Stimulated activated CD4-positive, alpha-beta T cell treated with anti-CD3 and anti-CD28 coated beads, Interleukin-1b, Interleukin-23, amount 100 ng/mL, for 1 hour (primary cell): Measurements from ENCODE around the gene SRCIN1.

ENCODE experiments used
- DNase-seq, 2 donors: peaks; one replicate each; pipeline ENCODE4 v3.0.0-alpha.2; 2020; ENCODE audit warnings: low read depth in 2 of 2

The SRCIN1 gene

DNA sequence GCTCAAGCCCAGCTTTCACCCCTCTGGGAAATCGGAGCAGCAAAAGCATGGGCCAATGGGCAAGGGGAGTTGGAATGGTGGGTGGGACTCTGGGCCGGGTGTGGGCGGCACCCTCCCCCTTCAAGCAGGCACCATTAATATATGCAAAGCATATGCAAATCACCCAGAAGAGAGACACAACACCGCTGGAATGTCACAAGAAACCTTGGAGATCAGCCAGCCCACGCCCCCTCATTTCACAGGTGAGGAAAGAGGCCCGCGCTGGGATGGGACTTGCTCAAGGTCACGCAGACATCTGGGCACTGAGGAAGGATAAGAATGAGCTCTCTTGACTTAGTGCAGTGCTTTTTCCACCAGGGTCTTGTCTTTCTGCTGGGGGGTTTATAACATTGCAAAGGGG lies 4.8 kb downstream of the SRCIN1 start:
- no peak for DNase-seq

DNA sequence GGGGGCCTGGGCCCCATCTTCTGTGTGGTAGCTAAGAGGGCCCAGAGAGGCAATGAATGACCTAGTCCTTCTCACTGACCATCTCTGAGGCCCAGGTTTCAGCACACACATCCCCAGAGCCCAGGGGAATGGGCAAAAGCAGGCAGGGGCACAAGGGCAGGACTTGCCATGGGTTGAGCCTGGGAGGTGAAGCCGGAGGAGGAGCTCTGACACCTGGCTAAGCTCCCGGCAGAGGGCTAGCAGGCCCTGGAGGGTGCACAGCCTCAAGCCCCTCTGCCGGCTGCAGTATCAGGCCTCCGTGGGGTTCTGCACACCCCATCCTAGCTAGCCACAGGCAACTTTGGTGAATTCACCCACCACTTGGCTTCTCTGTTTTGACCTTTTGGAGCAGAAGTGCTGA lies 5.3 kb downstream of the SRCIN1 start:
- DNase-seq = no peak

DNA sequence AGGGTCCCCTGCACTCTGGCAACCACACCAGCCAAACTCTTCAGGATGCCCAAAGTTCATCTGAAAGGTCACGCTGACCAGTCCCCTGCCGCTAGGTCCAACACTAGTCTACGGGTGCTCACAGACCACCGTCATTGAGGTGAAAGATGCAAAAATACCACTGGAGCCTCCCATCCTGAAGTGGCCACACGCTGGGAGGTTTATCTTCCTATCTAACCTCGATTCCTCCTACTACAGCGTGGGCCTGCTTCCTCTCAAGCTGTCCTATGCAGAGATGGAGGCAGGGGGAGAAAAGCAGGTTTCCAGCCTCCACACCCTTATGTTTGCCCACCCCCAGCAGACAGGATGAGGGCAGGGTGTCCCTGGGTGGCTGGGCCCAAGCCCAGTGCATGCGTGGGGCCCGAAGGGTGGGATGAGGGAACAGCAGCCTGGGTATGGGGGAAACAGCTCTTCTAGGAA lies 6.3 kb downstream of the SRCIN1 start:
- no peak for DNase-seq

DNA sequence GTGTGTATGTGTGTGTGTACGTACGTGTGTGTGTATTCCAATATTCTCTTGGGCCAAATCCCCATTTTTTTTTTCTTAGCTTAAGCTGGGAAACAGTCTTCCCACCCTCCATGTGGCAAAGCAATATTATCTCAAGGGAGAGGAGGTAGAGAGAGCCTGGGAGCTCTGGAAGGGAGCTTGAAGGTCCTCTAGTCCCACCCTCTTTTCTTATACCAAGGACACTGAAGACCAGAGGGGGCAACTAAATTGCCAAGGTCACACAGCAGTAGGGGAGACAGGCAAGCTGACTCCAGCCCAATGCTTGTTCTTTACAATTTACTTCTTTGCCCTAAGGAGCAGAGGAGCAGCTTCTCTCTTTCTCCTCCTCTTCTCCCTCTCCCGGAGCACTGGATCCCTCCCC lies 6.8 kb downstream of the SRCIN1 start:
- DNase-seq = no peak

DNA sequence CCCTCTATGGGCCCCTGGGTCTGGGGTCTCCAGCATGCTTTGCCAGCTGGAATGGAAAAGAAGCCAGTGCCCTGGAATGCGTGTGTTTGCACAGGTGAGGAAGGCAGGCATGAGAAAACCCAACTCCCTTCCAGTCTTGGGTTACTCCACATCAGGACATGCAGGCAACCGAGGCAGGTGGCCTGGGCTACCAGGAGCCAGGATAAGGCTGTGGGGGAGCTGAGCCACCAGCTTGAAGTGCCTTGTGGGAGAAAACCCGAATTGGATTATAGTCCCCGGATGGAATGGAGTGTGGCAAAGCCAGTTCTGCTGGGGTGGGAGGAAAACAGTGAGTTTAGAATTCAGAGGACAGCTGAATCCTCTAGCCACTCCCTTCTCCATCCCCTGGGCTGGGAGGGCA lies 7.2 kb downstream of the SRCIN1 start:
- no peak for DNase-seq

DNA sequence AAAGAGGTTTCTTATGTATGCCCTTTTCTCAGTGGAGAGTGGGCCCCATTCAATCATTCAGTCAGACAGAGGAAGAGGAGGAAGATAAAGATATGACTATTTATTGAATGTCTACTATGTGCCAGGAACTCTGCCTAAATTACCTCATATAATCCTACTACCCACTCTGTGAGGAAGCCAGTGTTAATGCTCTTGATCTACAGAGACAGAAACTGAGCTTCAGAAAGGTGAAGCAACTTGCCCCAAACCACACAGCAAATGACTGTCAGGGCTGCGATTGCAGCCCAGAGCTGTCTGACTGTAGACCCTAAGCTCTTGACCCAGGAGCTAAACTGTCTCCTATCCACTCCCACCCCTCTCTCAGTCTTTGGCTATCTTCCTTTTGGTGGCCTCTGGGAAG lies 8.4 kb downstream of the SRCIN1 start:
- DNase-seq = no peak

DNA sequence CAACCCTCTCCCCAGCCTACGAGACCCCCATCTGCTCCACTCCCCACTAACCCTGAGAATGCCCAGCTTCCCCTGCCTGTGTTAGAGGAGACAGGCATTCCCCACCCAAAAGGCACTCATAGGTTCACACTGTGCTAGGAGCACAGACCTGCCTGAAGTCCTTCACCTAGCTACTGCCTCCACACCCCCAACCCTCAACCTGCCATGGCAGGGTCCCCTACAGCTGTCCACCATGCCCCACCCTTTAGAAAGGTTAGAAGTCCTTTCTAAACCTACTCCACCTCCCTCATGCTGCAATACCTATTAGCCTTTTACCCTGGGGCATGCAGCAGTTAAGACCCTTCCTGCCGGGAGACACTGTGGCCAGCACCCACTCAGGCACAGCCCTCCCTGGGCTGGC lies 9.1 kb downstream of the SRCIN1 start:
- no peak for DNase-seq

DNA sequence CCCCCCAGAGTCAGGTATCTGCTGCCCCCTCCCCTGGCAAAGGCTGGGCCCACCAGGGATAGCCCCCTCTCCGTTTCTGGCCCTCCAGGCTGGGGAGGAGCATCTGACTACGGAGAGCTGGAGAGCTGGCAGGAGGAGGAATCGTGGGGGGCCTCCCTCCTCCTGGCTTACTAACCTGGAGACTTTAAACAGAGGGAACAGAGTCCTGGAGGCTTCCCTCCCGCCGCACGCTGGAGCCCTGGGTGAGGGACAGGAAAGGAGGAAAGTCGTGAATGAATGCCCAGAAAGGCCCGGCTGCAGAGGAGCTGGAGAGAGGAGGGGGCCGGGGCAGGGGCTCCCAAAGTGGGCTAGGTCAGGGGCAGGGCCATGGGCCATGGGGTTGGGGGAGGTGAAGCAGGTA lies 9.9 kb downstream of the SRCIN1 start:
- no peak for DNase-seq

DNA sequence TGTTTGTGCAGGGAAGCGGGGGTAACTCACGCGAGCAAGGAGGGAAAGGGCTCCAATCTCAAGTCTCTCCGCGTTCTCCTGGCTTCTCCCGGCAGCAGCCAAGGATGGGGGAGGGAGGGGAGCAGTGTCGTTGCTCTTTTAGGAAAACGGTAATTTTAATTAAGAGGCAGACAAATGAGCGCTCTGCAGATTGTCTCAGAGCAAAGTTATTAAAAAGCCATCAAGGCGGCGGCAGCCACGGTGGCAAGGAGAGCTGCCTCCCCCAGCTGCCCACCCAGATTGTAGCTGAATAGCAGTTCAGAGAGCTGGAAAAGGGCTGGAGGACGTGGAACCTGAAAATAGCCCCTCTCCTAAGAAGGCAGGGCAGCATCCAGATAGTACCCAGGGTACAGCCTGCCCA lies 11.6 kb downstream of the SRCIN1 start:
- no peak for DNase-seq

DNA sequence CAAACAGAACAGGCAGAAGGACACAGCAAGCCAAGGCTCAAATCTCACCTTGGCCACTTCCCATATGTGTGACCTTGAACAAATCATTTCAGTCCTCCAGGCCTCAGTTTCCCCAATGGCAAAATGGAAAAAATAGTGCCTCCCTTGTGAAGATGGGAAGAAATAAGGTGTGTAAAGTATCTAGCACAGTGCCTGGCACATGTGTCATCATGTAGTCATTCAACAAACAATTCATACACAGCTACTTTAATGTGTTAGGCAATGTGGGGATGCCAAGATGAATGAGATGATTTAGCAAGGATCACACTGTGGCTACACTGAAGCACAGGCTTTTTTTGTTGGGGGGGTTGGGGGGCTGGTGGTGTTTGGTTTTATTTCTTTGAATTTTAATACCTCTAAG lies 13.3 kb downstream of the SRCIN1 start:
- no peak for DNase-seq

DNA sequence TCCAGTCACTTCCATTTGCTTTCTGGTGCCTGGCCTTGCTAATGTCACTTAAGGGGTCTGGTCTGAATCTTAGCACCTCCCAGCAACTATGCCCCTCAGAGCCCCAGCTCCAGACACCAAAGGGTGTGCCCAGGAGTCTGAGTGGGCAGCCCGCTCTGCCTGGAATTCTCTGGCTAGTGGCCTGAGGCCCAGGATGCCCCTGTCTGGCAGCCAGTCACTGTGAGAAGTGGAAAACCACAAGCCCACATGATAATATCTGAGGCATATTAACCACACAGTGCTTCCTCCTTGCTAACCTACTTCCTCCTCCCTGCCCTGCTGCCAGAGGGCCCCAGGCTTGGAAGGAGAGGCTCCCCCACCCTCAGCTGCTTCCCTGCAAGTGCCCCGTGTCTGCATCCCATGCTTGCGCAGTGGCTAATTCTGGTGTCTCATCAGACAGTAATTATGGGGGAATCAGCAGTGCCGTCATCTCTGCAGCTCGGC lies 14.0 kb downstream of the SRCIN1 start:
- DNase-seq = no peak

DNA sequence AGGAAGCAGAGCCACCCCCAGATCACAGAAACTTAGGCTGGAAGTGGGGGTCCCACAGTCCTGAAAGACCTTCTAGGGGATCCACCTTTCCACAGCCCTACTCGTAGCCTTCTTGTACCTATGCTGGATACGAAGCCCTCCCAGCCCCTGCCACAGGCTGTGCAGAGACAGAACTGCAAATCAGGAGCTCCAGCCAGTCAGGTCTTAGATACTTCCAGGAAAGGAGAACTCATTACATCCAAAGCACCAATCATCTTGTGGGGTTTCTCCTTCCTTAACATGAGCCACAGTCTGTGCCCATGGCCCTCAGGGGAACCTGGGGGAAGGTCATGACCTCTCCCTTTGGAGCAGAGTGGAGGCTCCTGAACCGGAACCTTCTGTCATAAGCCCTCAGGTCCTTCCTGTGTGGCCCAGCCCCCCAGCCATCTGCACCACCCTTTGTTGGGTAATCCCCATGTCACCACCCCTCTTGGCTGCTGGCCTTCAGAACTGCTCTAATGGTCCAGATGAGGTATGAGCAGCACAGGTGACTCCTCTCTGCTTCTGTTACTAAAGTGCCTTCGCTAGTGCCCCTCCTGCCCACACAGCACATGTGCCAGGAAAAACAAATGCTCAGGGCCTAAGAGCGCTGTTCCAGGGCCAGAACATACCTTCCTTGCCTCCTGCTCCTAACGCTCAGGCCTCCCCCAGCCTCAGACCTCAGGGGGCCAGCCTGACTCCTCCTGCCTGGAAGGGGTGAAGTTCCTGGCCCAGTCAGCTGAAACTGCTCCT lies 14.6 kb downstream of the SRCIN1 start:
- no peak for DNase-seq

DNA sequence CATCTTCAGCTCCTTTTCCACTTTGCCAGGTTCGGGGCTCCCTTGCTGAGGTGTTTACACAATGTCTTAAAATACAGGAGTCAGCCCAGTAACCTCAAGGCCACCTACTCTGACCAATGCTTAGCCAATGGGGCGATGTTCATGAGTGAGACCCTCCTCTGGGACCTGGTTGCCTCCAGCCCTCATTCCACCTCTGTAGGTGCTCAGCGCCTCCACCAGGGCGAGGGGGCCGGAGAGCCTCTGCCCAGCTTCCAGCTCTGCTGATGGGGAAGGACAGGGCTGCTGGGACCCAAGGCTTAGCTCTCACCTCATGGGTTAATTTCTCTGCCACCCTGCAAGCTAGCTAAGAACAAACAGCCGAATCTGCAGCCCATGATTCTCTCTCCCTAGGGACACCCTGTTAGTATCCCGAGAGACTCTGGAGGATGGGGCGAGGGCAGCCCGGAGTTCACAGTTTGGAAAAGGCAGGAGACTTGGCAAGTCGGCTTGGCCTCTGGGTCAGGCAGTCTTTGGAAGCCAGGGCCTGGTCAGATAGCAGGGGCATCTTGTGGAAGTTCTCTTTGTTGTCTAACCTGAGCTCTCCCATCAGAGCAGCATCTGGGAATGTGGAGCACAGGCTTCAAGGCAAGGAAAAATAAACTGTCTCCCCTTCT lies 16.2 kb downstream of the SRCIN1 start:
- no peak for DNase-seq

DNA sequence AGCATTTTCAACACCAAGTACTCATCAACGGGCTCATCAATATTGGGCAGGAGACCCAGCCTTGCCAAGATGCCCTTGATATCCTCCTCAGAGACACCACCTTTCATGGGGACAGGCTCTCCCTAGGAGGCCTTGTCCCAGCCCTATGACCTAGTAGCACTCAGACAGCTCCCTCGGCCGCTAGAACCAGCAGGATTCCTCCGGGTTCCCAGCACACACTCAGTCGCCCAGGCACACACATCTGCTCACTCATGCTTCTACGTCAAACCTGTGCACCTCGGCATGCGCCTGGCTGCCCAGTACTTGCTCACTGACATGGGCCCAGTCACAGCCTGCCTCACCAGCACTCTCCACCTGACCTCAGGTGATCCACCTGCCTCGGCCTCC lies 17.0 kb downstream of the SRCIN1 start:
- no peak for DNase-seq

DNA sequence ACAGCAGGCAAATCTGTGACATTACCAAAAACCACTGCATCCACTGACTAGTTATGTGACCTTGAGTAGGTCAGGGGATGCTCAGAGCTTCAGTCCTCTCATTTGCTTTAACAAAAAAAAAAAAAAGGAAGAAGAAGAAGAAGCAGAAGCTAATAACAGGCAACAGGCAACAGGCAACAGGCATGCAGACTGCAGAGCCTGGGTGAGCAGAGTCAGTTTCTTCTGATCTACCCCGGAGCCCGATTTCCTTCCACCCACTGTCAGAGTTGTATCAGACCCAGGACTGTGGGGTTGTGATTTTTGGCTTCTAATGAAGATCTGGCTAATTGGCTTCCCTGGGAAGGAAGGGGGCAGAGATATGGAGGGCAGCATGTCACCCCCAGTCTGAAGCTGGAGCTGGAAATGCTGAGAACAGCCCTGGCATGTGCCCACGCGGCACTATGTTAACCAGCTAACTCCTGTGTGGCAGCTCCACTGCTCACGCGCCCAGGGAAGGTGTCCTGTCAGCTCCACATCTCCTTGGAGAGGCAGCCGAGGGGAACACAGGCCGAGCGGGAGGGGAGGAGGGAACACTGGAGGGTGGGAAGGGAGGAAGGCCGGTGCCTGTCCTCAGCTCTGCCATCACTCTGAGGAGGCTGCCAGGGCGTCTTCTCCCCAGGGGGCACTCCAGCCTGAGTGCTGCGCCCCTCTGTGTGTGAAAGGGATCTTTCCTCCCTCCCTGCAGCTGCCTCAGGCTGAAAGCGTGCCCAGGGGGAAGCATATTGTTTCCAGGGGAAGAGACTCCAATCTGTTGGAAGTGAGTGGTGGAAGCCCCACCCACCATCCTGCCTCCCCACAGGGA lies 17.6 kb downstream of the SRCIN1 start:
- no peak for DNase-seq

DNA sequence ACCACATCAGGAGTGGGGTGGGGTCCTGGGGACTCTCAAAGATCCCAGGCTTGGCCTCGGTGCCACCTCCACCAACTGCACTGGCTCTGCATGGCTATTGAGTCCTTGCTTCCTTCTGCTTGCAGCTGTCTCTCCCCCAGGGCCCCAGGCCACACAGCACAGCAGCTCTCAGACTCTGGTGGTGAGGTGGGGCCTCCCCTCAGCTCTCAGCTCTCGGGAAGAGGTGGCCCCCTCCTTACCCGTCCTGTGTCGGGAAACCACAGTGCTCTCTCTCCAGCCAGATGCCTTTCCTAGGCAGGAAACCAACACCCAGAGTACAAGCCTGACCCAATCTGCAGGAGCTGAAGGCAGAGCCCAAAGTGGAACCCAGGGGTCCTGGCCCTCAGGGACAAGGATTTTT lies 18.5 kb downstream of the SRCIN1 start:
- DNase-seq = no peak

DNA sequence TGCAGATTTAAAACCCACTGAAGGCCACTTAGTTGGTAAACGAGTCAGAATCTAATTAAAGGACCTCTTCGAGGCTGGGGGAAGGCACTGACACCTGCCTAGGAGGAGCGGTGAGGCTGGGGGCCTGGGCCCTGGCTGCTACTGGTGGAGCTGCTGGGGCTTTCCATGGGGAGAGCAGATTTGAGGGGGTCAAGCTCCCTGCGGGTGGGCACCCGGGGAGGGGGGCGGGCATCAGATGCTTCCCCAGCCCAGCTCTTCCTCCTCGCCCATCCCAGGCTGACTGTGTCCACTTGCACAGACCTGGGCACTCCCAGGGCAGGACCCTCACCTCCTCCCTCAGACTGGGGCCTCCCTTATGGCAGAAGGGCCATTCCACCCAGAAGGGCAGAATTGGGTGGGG lies 19.0 kb downstream of the SRCIN1 start:
- no peak for DNase-seq

DNA sequence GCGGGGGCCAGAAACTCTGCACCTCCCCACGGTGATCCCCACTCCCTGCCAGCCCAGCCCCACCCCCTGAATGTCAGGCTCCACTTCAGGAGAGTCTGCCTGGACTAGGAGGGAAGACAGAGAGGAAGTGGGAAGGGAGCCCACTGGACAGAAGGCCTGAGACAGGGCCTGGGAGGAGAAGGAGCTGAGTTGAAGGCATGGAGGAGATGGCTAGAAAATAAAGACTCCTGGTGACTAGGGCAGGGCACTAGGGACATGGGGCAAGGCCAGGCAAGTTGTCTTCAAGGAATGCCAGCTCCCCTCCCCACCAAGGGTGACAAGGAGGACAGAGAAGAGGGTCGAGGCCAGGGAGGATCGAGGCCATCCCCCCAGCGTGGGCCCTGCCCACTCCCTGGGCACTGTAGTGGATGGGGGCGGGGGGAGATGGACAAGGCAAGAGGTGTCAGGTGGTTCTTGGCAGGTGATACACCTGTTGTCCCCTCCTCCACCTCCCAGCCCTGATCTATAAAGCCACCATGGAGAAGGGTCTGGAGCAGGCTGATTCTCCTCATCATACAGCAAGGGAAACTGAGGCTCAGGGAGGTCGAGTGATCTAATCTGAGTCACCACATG lies 19.7 kb downstream of the SRCIN1 start:
- no peak for DNase-seq

DNA sequence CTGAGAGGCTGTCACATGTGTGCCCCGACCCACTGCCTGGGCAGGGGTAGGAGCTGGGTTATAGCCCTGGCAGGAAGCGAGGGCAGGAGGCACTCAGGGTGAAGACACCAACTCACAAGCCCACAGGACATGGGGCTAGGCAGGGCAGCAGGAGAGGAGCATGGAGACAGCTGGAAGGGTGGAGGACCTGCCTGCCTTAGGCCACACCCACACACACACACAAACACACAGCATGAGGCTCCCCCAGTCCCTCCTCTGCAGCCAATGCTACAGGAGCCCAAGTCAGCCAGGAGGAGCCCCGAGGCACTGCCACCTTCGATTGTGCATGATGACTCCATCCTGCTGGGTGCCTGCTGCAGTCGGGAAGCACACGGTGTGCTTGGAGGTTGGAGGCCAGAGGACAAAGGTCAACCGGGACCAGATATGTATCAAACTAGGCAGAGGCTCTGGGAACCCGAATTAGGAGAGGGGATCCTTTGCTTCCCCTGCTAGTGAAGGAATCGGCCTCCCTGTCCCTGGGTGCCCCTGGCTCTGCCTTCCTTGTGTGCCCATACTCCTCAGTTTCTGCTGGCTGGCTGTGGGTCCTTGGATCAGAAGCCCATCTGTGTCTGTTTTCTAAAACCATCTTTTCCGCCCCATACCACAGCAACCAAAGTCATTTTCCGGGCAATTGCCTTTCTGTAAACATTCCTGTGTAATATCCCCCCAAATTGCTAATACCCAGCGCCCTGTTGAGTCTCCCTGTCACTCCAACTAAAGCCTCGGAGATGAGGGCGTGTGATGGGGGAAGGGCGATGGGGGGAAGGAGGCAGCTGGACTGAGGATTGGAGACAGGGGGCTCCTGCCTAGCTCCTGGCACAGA lies 20.5 kb downstream of the SRCIN1 start:
- no peak for DNase-seq

DNA sequence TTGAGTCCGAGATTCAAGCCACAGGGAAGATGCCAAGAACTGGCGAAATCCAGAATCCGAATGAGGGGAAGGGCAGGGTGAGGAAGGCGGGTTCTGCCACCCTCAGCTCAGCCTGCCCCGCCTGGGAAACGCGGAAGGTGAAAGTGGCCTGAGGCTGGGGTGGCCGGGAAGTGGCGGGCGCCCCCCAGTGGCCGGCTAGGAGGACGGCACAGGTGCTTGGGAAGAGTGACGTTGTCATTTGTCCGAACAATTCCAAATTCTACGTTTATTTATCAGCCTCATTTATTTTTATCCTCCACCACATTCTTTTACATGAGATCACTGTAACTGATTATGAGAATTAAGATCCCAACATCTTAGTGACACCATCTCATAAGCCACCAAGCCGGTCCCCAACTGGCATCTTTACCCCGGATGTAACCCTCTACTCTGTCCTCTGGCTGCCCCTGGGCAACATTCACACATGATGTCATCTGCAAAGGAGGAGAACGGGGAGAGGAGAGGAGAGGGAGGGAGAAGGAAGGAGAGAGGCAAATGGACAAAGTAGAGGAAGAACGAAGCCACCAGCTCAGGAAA lies 21.3 kb downstream of the SRCIN1 start:
- peak in 1 of 2 donors; percentile 38 for DNase-seq

DNA sequence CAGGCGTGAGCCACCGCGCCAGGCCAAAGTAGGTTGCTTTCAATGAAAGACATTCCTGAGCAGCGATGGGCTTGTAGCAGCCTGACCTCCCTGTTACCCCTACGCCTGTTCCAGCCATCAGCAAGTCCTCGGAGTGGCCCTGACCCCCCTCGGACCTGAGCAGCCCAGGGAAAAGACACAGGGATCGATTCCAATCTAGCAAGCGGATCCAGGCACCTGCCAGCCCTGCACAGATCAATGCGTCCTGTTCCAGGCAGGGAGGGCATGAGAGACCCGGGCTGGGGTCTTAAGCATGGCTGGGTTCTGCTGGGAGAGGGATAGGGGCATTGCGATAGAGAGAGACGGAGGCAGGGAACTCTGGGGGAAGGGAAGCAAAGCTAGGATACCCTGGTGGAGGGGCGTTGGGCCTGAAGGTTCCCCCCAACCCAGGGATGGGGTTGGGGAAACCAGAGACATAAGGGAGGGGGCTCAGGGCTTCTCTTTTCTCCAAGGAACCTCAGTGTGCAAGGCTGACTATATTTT lies 21.9 kb downstream of the SRCIN1 start:
- no peak for DNase-seq
